ENCODE measurements around the gene DTHD1.

DTHD1 gene

GRCh38 chr4:36316607-36317006, 35.2 kb downstream of the DTHD1 start:
- no peak for DNase-seq

GRCh38 chr4:36317721-36318120, 36.3 kb downstream of the DTHD1 start:
- DNase-seq = no peak

- DNase-seq = peak; percentile 9 to 89
Observed at GRCh38 chr4:36320117-36320896, 38.9 kb downstream of the DTHD1 start.

GRCh38 chr4:36321176-36321575, 39.8 kb downstream of the DTHD1 start:
- DNase-seq = no peak

- peak; percentile 80 to 90 for DNase-seq
Observed at GRCh38 chr4:36322921-36323354, 41.5 kb downstream of the DTHD1 start.

GRCh38 chr4:36323816-36324419, 42.5 kb downstream of the DTHD1 start:
- DNase-seq = peak; percentile 73 to 77

GRCh38 chr4:36324808-36325207, 43.4 kb downstream of the DTHD1 start:
- DNase-seq = no peak

- DNase-seq = peak; percentile 72 to 83
Observed at GRCh38 chr4:36325499-36325898, 44.1 kb downstream of the DTHD1 start.

- DNase-seq = peak; percentile 71 to 83
Observed at GRCh38 chr4:36325926-36326325, 44.5 kb downstream of the DTHD1 start.

- peak; percentile 43 to 58 for DNase-seq
Observed at GRCh38 chr4:36326476-36327029, 45.1 kb downstream of the DTHD1 start.

- DNase-seq = no peak
Observed at GRCh38 chr4:36327400-36327799, 46.0 kb downstream of the DTHD1 start.

- DNase-seq = peak; percentile 71 to 78
Observed at GRCh38 chr4:36328130-36328529, 46.7 kb downstream of the DTHD1 start.

- DNase-seq = no peak
Observed at GRCh38 chr4:36329228-36329627, 47.8 kb downstream of the DTHD1 start.

- no peak for DNase-seq
Observed at GRCh38 chr4:36330796-36331195, 49.4 kb downstream of the DTHD1 start.

GRCh38 chr4:36332023-36332781, 50.8 kb downstream of the DTHD1 start:
- DNase-seq = no peak

- DNase-seq = no peak
Observed at GRCh38 chr4:36332782-36333131, 51.3 kb downstream of the DTHD1 start.

- DNase-seq = no peak
Observed at GRCh38 chr4:36333303-36333877, 52.0 kb downstream of the DTHD1 start.

GRCh38 chr4:36337665-36338185, 56.3 kb downstream of the DTHD1 start:
- peak in 1 of 2 donors; percentile 75 for DNase-seq

GRCh38 chr4:36338973-36339372, 57.6 kb downstream of the DTHD1 start:
- no peak for DNase-seq

- DNase-seq = no peak
Observed at GRCh38 chr4:36341936-36342335, 60.5 kb downstream of the DTHD1 start.

GRCh38 chr4:36343501-36344175, 62.2 kb downstream of the DTHD1 start:
- no peak for DNase-seq

- peak; percentile 75 to 89 for DNase-seq
Observed at GRCh38 chr4:36348403-36348938, 67.1 kb downstream of the DTHD1 start.
